Measurements from ENCODE around the gene NF1.
"Not testable (repeated sequence)": the region's sequence is repeated elsewhere in the genome, so short reads cannot be mapped to it uniquely, and the experiment has no call there.

NF1 gene

DNA sequence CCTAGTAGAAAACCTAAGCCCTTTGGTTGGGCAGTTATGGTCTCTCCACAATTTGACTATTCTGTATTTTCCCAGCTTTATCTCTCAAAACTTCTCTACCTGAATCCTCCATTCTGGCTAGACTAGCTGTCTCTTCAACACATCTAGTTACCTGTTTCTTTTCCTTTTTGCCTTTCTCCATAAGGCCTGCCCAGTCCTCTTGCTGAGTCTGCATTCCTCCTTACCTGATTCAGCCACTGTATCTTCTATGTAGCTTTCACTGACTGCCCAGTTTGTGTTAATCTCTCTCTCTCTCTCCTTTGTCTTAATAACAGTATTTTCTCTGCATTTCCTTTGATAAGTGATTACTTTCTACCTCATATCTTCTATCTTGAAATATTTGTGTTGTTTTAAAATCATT is 228.8 kb downstream of the NF1 start:
- no peak overlapping the region for H3K27ac ChIP-seq
- DNase-seq (ENCODE audit: low spot score) = no peak
- H3K4me3 ChIP-seq = no peak overlapping the region
- TF ChIP-seq, protein P1, sequence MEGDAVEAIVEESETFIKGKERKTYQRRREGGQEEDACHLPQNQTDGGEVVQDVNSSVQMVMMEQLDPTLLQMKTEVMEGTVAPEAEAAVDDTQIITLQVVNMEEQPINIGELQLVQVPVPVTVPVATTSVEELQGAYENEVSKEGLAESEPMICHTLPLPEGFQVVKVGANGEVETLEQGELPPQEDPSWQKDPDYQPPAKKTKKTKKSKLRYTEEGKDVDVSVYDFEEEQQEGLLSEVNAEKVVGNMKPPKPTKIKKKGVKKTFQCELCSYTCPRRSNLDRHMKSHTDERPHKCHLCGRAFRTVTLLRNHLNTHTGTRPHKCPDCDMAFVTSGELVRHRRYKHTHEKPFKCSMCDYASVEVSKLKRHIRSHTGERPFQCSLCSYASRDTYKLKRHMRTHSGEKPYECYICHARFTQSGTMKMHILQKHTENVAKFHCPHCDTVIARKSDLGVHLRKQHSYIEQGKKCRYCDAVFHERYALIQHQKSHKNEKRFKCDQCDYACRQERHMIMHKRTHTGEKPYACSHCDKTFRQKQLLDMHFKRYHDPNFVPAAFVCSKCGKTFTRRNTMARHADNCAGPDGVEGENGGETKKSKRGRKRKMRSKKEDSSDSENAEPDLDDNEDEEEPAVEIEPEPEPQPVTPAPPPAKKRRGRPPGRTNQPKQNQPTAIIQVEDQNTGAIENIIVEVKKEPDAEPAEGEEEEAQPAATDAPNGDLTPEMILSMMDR (IDR thresholded peaks at IDR 0.05) = no peak

DNA sequence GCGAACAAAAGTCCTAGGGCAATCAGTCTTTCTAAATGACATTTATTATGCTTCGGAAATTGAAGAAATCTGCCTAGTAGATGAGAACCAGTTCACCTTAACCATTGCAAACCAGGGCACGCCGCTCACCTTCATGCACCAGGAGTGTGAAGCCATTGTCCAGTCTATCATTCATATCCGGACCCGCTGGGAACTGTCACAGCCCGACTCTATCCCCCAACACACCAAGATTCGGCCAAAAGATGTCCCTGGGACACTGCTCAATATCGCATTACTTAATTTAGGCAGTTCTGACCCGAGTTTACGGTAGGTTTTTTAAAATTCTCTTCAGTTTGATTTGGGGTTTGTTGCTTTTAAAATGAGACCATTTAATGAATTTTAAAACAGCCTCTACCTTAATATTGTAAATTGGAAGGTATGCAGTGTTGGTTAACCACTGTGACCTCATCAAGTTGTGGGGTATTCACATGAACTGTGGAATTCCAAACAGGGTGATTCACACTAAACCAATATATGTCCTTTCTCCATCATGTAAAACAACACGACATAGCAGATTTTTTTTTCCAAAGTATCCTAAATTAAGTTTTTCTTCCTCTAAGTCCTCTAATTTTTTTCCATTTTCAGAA is 232.9 kb downstream of the NF1 start:
- TF ChIP-seq, protein P1 (IDR thresholded peaks at IDR 0.05) = no peak
- DNase-seq (ENCODE audit: low spot score) = no peak
- Histone ChIP-seq H3K4me3 (no peak overlapping the region), H3K27ac (no peak overlapping the region)

DNA sequence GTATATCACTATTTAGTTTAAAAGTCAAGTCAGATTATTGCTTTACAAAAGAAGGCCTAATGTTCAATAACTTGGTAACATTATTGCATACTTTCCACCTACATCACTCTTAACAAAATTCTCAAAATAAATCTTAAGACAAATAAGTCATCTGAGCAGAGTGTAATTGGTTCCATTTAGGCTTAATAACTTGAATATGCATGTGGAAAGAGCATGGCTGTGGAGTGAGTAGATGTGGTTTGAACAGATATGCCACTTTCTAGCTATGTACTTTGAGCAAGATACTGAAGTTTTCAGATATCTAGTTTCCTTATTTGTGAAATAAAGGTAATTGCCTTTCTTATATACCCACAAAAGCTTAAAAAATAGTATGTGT is 233.4 kb downstream of the NF1 start:
- TF ChIP-seq, protein P1 (IDR thresholded peaks at IDR 0.05) = no peak
- Histone ChIP-seq H3K4me3 (no peak overlapping the region), H3K27ac (no peak overlapping the region)
- DNase-seq (ENCODE audit: low spot score) = no peak

DNA sequence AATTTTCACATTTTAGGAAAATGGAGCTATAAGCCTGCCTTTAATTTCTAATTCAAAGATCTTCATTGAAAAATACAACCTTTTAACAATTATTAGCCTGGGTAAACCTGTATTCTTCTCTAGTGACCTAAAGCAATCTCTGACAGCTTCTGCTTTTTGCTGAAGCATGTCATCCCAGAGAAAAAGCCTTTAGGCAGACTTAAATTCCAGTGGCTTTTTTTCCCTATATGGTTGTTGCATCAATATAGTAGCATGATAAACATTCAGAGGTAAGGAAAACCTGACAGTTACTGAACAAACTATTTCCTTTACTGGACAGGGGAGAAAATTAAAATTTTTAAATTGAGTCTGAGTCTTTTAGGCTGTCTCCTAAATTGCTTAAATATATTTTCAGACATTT is 234.4 kb downstream of the NF1 start:
- no peak overlapping the region for H3K27ac ChIP-seq
- TF ChIP-seq, protein P1 (IDR thresholded peaks at IDR 0.05) = no peak
- H3K4me3 ChIP-seq = no peak overlapping the region
- no peak for DNase-seq (ENCODE audit: low spot score)

DNA sequence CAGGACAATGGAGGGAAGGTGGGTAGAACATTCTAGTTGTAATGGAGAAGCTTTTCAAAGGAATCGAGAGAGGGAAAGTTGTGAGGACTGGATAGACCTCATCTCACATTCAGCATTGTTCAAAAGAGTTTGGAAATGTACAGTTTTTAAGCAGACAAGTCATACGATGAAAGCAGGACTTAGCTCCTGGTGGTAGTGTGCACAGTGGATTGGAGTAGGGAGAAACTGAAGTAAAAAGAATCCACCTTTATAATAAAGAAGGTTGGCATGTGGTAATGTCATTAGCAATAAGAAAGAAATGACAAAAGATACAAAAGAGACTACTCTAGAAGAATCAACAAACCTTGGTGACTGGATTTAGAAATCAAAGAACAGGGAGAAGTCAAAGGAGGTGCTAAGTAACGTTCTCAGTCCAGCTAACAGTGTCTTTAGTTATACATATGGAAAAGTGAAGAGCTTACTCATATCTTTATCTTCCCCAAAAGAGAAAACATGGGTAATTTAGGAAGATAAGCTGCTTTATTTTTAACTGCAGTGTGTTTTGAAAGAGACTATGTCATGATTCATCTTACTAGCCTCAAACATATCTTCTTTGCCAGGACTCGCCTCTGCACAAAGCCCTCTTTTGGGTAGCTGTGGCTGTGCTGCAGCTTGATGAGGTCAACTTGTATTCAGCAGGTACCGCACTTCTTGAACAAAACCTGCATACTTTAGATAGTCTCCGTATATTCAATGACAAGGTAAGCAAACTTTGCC is 245.3 kb downstream of the NF1 start:
- Histone ChIP-seq H3K4me3 (no peak overlapping the region), H3K27ac (no peak overlapping the region)
- DNase-seq (ENCODE audit: low spot score) = no peak
- TF ChIP-seq, protein P1 (IDR thresholded peaks at IDR 0.05) = no peak

DNA sequence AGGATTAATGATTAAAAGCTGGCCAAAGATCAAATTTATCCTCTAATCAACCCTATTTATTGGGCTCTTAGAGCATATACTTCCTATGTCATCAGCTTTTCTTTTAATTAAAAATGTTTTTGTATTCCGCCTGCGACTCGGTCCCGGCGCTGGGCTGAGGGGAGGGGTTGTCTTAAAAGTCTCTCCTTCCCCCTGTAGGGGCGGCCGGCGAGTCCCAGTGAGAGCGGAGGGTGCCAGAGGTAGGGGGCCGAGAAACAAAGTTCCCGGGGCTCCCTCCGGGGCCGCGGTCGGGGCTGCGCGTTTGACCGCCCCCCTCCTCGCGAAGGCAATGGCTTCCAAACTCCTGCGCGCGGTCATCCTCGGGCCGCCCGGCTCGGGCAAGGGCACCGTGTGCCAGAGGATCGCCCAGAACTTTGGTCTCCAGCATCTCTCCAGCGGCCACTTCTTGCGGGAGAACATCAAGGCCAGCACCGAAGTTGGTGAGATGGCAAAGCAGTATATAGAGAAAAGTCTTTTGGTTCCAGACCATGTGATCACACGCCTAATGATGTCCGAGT is 250.5 kb downstream of the NF1 start:
- not testable (repeated sequence) for H3K4me3 ChIP-seq; H3K27ac ChIP-seq; DNase-seq (ENCODE audit: low spot score)

DNA sequence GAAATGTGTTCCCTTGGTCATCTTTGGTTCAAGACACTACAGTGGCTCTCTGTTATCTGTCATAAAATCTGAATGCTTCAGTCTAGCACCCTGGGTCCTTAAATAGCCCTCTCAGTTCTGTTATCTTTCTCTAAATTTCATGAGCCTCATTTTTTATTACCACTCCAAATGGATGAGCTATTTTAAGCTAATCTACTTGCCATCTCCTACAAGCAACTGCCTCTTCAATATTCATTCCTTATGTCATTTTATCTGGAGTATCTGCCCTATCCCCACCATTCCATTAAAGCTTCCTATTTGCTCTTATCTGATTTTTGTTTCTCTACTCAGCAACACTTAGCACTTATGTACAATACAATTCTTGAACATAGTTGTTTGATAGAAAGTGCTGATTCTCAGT is 254.7 kb downstream of the NF1 start:
- Histone ChIP-seq H3K4me3 (no peak overlapping the region), H3K27ac (no peak overlapping the region)
- TF ChIP-seq, protein P1 (IDR thresholded peaks at IDR 0.05) = no peak
- no peak for DNase-seq (ENCODE audit: low spot score)
